Cerebellar cortex (tissue), 1 donor: Measurements from ENCODE around the gene TGM2.

Experiments used
- DNase-seq: peaks from one replicate; pipeline ENCODE4 v3.0.0-alpha.2; 2015; ENCODE audit warnings: low spot score

TGM2 gene

GRCh38 chr20:38177201-38177600 lies 12.1 kb upstream of the TGM2 start:
- DNase-seq = no peak

- DNase-seq = no peak
Observed at GRCh38 chr20:38175304-38176180, 10.5 kb upstream of the TGM2 start.

- no peak for DNase-seq
Observed at GRCh38 chr20:38173237-38174156, 8.4 kb upstream of the TGM2 start.

- no peak for DNase-seq
Observed at GRCh38 chr20:38172408-38172807, 7.3 kb upstream of the TGM2 start.

- DNase-seq = no peak
Observed at GRCh38 chr20:38171675-38172043, 6.6 kb upstream of the TGM2 start.

GRCh38 chr20:38170826-38171674 lies 6.0 kb upstream of the TGM2 start:
- no peak for DNase-seq

- DNase-seq = no peak
Observed at GRCh38 chr20:38170219-38170825, 5.3 kb upstream of the TGM2 start.

- DNase-seq = no peak
Observed at GRCh38 chr20:38169636-38170193, 4.6 kb upstream of the TGM2 start.

GRCh38 chr20:38168791-38169589 lies 3.9 kb upstream of the TGM2 start:
- no peak for DNase-seq

GRCh38 chr20:38167851-38168760 lies 3.0 kb upstream of the TGM2 start:
- DNase-seq = no peak

GRCh38 chr20:38167328-38167850 lies 2.3 kb upstream of the TGM2 start:
- DNase-seq = no peak

- DNase-seq = no peak
Observed at GRCh38 chr20:38166703-38167233, 1.7 kb upstream of the TGM2 start.

GRCh38 chr20:38165966-38166702 lies 1.1 kb upstream of the TGM2 start:
- no peak for DNase-seq

- DNase-seq = no peak
Observed at GRCh38 chr20:38164624-38165088, 414 bp downstream of the TGM2 start.

GRCh38 chr20:38164069-38164468 lies 1.0 kb downstream of the TGM2 start:
- no peak for DNase-seq

- DNase-seq = no peak
Observed at GRCh38 chr20:38162878-38163875, 1.9 kb downstream of the TGM2 start.

GRCh38 chr20:38162149-38162548 lies 2.9 kb downstream of the TGM2 start:
- DNase-seq = no peak
